ENCODE results near the gene FAM222A. TPM values are rescaled to one million over a fixed set of nuclear protein-coding genes. Genes with fewer than 3 reads are reported as not detected.

Gene FAM222A
- total RNA-seq, 1 experiment from 2014 or later = 3.1 TPM

DNA sequence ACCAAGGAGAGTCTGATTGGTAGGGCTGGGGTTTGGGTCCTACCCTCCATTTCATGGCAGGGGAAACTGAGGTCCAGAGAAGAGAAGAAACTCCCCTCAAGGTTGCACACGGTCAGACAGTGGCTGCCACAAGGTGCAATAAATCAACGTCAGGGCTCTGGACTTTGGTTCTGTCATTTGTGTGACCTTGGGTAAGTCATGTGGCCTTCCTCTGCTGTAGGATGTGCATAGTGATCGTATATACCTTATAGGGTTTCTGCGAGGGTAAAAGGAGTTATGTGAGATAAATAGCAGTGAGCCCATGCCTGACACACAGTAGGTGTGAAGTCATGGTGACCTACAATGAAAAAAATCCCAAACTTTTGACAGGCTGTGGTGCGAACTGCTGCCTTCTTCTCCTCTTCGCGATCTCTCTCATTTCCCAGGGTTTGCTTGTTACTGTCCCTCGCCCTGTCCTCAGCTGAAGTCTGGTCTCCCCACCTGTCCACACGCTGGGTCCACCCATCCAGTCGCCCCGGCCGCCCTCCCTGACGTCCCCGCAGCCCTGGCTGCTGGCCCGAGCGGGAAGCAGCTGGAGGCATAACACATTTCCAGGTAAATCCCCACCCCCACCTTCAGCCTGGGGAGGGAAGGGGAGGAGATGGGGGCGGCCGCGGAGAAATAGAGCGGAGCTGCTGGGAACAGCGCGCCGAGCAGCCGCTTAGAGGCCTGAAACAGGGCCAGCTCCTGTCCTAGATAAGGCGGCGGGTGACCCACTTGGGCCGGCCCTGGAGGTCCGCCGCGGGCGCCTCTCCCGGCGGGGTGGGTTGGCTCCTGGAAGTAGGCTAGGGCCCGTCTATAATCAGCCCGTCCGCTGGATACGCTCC lies 1.8 kb upstream of the FAM222A start:
- H3K79me2 ChIP-seq (ENCODE audit: low read depth) = no peaks in the 10 kb centered on the region
- no TSS peak for BruUV-seq (replicated peaks)
- ChIA-PET CTCF (no interaction called here), POLR2A (ENCODE audit: unreplicated experiment) (no interaction called here)
- no peak overlapping the region for H3K4me2 ChIP-seq
- no peaks in the 10 kb centered on the region for H3K9me3 ChIP-seq (ENCODE audit: insufficient read depth, low read depth)
- TF ChIP-seq EZH2 (IDR thresholded peaks at IDR 0.05; ENCODE audit: low read depth) = no peak
- TF ChIP-seq CTCF (conservative IDR thresholded peaks at IDR 0.05) = no peak
- H3K4me3 ChIP-seq = no peak overlapping the region
- no peak overlapping the region for H2AFZ ChIP-seq
- peaks cover 18% of the 10 kb centered on the region; the same call in 1 of the 2 replicates for H3F3A ChIP-seq (ENCODE audit: insufficient read depth, low read depth)
- intact Hi-C loops (cut with micrococcal nuclease; ENCODE audit: unreplicated experiment) = no loop called here
- H3K36me3 ChIP-seq (ENCODE audit: low read depth) = no peaks in the 10 kb centered on the region
- H3K9me2 ChIP-seq (ENCODE audit: insufficient read depth) = no peaks in the 10 kb centered on the region
- no peak for DNase-seq
- H4K20me1 ChIP-seq (ENCODE audit: insufficient read depth) = 0 out of 2 replicates have a peak, but pooled peaks cover 4% of the 10 kb centered on the region
- peaks cover 28% of the 10 kb centered on the region for H3K4me1 ChIP-seq (replicated peaks; ENCODE audit: insufficient read depth)
- H3K27me3 ChIP-seq (ENCODE audit: insufficient read depth, low read depth) = no peaks in the 10 kb centered on the region
- H3K27ac ChIP-seq = no peak overlapping the region

GRCh38 chr12:109714141-109714912 lies 702 bp downstream of the FAM222A start:
- H3K9me3 ChIP-seq (ENCODE audit: insufficient read depth, low read depth) = no peaks in the 10 kb centered on the region
- CTCF ChIA-PET = interaction anchor here (0.7 kb wide), 1 partner anchor 290 kb away, joined by 3 read pairs; no protein-coding TSS in a partner anchor
- peak overlapping the region; percentile 81 for H2AFZ ChIP-seq
- H3K27ac ChIP-seq = no peak overlapping the region
- DNase-seq = peak in 1 of 2 experiments; percentile 65
- no peaks in the 10 kb centered on the region for H3K36me3 ChIP-seq (ENCODE audit: low read depth)
- peaks cover 18% of the 10 kb centered on the region; the same call in 1 of the 2 replicates for H3F3A ChIP-seq (ENCODE audit: insufficient read depth, low read depth)
- peak overlapping the region; percentile 89 for H3K4me2 ChIP-seq
- peaks cover 28% of the 10 kb centered on the region for H3K4me1 ChIP-seq (replicated peaks; ENCODE audit: insufficient read depth)
- no peaks in the 10 kb centered on the region for H3K9me2 ChIP-seq (ENCODE audit: insufficient read depth)
- no TSS peak for BruUV-seq (replicated peaks)
- no peaks in the 10 kb centered on the region for H3K79me2 ChIP-seq (ENCODE audit: low read depth)
- intact Hi-C loops (cut with micrococcal nuclease; ENCODE audit: unreplicated experiment) = no loop called here
- 0 out of 2 replicates have a peak, but pooled peaks cover 4% of the 10 kb centered on the region for H4K20me1 ChIP-seq (ENCODE audit: insufficient read depth)
- POLR2A ChIA-PET (ENCODE audit: unreplicated experiment) = no interaction called here
- H3K4me3 ChIP-seq = peak overlapping the region; percentile 79
- TF ChIP-seq EZH2 (IDR thresholded peaks at IDR 0.05; ENCODE audit: low read depth) = no peak
- TF ChIP-seq CTCF (conservative IDR thresholded peaks at IDR 0.05) = 0 out of 2 replicates have a peak, but pooled peaks have one; percentile 21
- no peaks in the 10 kb centered on the region for H3K27me3 ChIP-seq (ENCODE audit: insufficient read depth, low read depth)

DNA sequence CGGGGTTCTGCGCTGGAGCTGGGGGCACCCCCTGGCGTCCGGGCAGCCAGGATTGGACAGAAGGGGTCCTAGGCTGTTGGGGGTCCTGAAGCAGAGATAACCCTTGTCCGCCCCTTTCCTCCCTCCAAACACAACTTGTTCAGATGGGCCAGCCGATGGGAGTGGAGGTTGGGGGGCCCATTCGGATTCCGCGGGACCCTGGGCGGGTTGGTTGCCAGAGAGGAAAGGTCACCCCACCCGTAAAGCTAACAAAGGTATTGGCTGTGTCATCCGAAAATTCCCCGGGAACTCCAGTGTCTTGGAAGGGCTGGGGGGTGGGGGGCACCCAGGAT lies 1.3 kb downstream of the FAM222A start:
- Histone ChIP-seq H3F3A (ENCODE audit: insufficient read depth, low read depth) (peaks cover 18% of the 10 kb centered on the region; the same call in 1 of the 2 replicates), H3K9me2 (ENCODE audit: insufficient read depth) (no peaks in the 10 kb centered on the region), H3K4me2 (peak overlapping the region; percentile 89), H3K36me3 (ENCODE audit: low read depth) (no peaks in the 10 kb centered on the region), H3K9me3 (ENCODE audit: insufficient read depth, low read depth) (no peaks in the 10 kb centered on the region), H3K4me1 (replicated peaks; ENCODE audit: insufficient read depth) (peaks cover 25% of the 10 kb centered on the region), H4K20me1 (ENCODE audit: insufficient read depth) (0 out of 2 replicates have a peak, but pooled peaks cover 4% of the 10 kb centered on the region), H3K27ac (no peak overlapping the region), H3K27me3 (ENCODE audit: insufficient read depth, low read depth) (no peaks in the 10 kb centered on the region), H2AFZ (no peak overlapping the region), H3K79me2 (ENCODE audit: low read depth) (no peaks in the 10 kb centered on the region), H3K4me3 (peak overlapping the region; percentile 79; the same call in 1 of the 2 replicates)
- no peak for DNase-seq
- CTCF ChIA-PET = interaction anchor here (0.7 kb wide), 1 partner anchor 291 kb away, joined by 3 read pairs; no protein-coding TSS in a partner anchor
- intact Hi-C loops (cut with micrococcal nuclease; ENCODE audit: unreplicated experiment) = no loop called here
- BruUV-seq (replicated peaks) = no TSS peak
- POLR2A ChIA-PET (ENCODE audit: unreplicated experiment) = no interaction called here
- no peak for TF ChIP-seq CTCF (conservative IDR thresholded peaks at IDR 0.05)
- TF ChIP-seq EZH2 (IDR thresholded peaks at IDR 0.05; ENCODE audit: low read depth) = no peak

Data from PC-9 (cell line).